ENCODE measurements around the gene TMEM163. TPM values are rescaled to one million over a fixed set of nuclear protein-coding genes. Genes with fewer than 3 reads are reported as not detected.

TMEM163 gene
- total and polyA plus RNA-seq, 2 donors from 2014 or later, result 2.6 to 5.9 TPM

GRCh38 chr2:134642938-134643337 lies 75.9 kb downstream of the TMEM163 start:
- no peak for FAIRE-seq
- H3K36me3 ChIP-seq (ENCODE audit: control insufficient read depth in 2 of 3, insufficient read depth in 3 of 3, low read length in 3 of 3), result no peaks in the 10 kb centered on the region
- TF ChIP-seq, protein P1, sequence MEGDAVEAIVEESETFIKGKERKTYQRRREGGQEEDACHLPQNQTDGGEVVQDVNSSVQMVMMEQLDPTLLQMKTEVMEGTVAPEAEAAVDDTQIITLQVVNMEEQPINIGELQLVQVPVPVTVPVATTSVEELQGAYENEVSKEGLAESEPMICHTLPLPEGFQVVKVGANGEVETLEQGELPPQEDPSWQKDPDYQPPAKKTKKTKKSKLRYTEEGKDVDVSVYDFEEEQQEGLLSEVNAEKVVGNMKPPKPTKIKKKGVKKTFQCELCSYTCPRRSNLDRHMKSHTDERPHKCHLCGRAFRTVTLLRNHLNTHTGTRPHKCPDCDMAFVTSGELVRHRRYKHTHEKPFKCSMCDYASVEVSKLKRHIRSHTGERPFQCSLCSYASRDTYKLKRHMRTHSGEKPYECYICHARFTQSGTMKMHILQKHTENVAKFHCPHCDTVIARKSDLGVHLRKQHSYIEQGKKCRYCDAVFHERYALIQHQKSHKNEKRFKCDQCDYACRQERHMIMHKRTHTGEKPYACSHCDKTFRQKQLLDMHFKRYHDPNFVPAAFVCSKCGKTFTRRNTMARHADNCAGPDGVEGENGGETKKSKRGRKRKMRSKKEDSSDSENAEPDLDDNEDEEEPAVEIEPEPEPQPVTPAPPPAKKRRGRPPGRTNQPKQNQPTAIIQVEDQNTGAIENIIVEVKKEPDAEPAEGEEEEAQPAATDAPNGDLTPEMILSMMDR (IDR thresholded peaks at IDR 0.05; ENCODE audit: borderline replicate concordance, extremely low read depth, insufficient read depth), result no peak
- no peak for DNase-seq
- no peak overlapping the region for H3K9ac ChIP-seq (ENCODE audit: low read length in 3 of 3)
- intact Hi-C loops (cut with DNase I), result no loop called here
- H3K9me3 ChIP-seq (ENCODE audit: control insufficient read depth in 2 of 3, insufficient read depth in 1 of 3, low read length in 3 of 3), result no peaks in the 10 kb centered on the region
- no peaks in the 10 kb centered on the region for H3K4me1 ChIP-seq (ENCODE audit: control insufficient read depth in 2 of 3, insufficient read depth in 2 of 3, low read depth in 1 of 3, low read length in 3 of 3)
- H3K27me3 ChIP-seq (ENCODE audit: control insufficient read depth, insufficient read depth, low read length), result no peaks in the 10 kb centered on the region
- no peak overlapping the region for H3K4me3 ChIP-seq (ENCODE audit: low read length in 3 of 3)
- H3K27ac ChIP-seq (ENCODE audit: low read depth in 2 of 2, low read length in 2 of 2), result no peak overlapping the region

GRCh38 chr2:134640494-134640893 lies 78.3 kb downstream of the TMEM163 start:
- Histone ChIP-seq H3K9ac (ENCODE audit: low read length in 3 of 3) (no peak overlapping the region), H3K4me1 (ENCODE audit: control insufficient read depth in 2 of 3, insufficient read depth in 2 of 3, low read depth in 1 of 3, low read length in 3 of 3) (no peaks in the 10 kb centered on the region), H3K4me3 (ENCODE audit: low read length in 3 of 3) (no peak overlapping the region), H3K27ac (ENCODE audit: low read depth in 2 of 2, low read length in 2 of 2) (no peak overlapping the region), H3K36me3 (ENCODE audit: control insufficient read depth in 2 of 3, insufficient read depth in 3 of 3, low read length in 3 of 3) (no peaks in the 10 kb centered on the region), H3K27me3 (ENCODE audit: control insufficient read depth, insufficient read depth, low read length) (no peaks in the 10 kb centered on the region), H3K9me3 (ENCODE audit: control insufficient read depth in 2 of 3, insufficient read depth in 1 of 3, low read length in 3 of 3) (no peaks in the 10 kb centered on the region)
- TF ChIP-seq, protein P1 (IDR thresholded peaks at IDR 0.05; ENCODE audit: borderline replicate concordance, extremely low read depth, insufficient read depth), result no peak
- FAIRE-seq (no peak), DNase-seq (no peak)
- intact Hi-C loops (cut with DNase I), result no loop called here

DNA sequence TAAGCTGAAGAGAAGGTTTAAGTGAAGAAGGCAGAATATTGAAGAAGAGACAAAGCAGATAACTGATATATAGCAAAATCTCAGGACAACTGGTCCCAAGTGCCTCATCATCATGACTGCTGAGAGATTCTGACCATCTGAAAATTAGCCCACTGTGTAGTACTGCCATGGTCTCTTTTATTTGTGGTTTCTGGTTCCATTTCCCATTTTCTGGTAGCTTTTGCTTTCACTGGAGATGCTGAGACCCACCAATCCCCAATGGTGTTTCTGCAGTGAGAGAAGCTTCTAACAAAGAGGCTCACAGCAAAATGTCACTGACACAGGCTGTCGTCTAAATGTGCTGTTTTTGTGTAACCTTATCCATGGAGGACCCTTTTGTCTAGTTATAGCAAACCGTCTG lies 79.5 kb downstream of the TMEM163 start:
- FAIRE-seq (no peak), DNase-seq (no peak)
- TF ChIP-seq, protein P1 (IDR thresholded peaks at IDR 0.05; ENCODE audit: borderline replicate concordance, extremely low read depth, insufficient read depth), result no peak
- Histone ChIP-seq H3K36me3 (ENCODE audit: control insufficient read depth in 2 of 3, insufficient read depth in 3 of 3, low read length in 3 of 3) (no peaks in the 10 kb centered on the region), H3K27ac (ENCODE audit: low read depth in 2 of 2, low read length in 2 of 2) (no peak overlapping the region), H3K27me3 (ENCODE audit: control insufficient read depth, insufficient read depth, low read length) (no peaks in the 10 kb centered on the region), H3K9ac (ENCODE audit: low read length in 3 of 3) (no peak overlapping the region), H3K4me1 (ENCODE audit: control insufficient read depth in 2 of 3, insufficient read depth in 2 of 3, low read depth in 1 of 3, low read length in 3 of 3) (no peaks in the 10 kb centered on the region), H3K4me3 (ENCODE audit: low read length in 3 of 3) (no peak overlapping the region), H3K9me3 (ENCODE audit: control insufficient read depth in 2 of 3, insufficient read depth in 1 of 3, low read length in 3 of 3) (no peaks in the 10 kb centered on the region)
- intact Hi-C loops (cut with DNase I), result no loop called here

- no peak for FAIRE-seq
- no peaks in the 10 kb centered on the region for H3K27me3 ChIP-seq (ENCODE audit: control insufficient read depth, insufficient read depth, low read length)
These were observed 82.1 kb downstream of the TMEM163 start for GRCh38 chr2:134636714-134637113.

More at GRCh38 chr2:134636714-134637113, 82.1 kb downstream of the TMEM163 start:
- Histone ChIP-seq H3K36me3 (ENCODE audit: control insufficient read depth in 2 of 3, insufficient read depth in 3 of 3, low read length in 3 of 3) (no peaks in the 10 kb centered on the region), H3K4me1 (ENCODE audit: control insufficient read depth in 2 of 3, insufficient read depth in 2 of 3, low read depth in 1 of 3, low read length in 3 of 3) (no peaks in the 10 kb centered on the region), H3K27ac (ENCODE audit: low read depth in 2 of 2, low read length in 2 of 2) (no peak overlapping the region), H3K4me3 (ENCODE audit: low read length in 3 of 3) (no peak overlapping the region), H3K9ac (ENCODE audit: low read length in 3 of 3) (no peak overlapping the region), H3K9me3 (ENCODE audit: control insufficient read depth in 2 of 3, insufficient read depth in 1 of 3, low read length in 3 of 3) (no peaks in the 10 kb centered on the region)
- intact Hi-C loops (cut with DNase I), result no loop called here
- DNase-seq, result no peak
- TF ChIP-seq, protein P1 (IDR thresholded peaks at IDR 0.05; ENCODE audit: borderline replicate concordance, extremely low read depth, insufficient read depth), result no peak
